ENCODE measurements around the gene TUBGCP6.

DNA sequence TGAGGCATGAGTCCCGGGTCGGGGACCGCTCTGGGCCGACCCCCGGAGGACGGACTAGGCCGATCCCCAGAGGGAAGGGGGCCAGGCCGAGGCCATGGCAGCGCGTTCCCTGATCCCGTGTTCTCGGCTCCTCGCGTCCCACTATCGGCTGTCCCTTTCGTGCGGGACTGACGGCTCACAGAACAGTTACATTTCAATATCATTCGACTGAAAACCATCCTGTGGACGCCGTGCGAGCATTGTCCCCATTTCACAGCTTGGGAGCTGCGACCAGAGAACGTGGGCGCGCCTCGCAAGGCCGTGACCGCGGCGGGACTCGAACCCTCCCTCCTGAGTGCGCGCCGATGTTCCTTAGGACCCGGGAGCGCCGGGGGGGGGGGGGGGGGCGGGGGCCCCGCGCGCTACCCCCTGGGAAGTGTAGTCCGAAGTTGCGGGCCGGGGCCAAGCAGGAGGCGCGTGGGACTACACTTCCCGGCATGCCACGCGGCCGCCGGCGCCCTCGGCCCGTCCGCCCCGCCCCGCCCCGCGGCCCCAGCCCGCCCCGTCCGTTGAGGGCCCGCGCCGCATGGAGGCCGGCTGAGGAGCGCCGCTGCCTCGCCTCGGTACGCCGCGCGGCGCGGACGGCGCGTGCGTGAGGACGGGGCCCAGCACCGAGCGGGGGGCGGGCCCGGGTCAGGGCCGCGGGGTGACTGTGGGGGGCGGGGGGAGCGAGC lies 59.3 kb downstream of the TUBGCP6 start, which contains the start of gene TRABD:
- TF ChIP-seq CREB1 (CRISPR knock-in tag; IDR thresholded peaks at IDR 0.05; ENCODE audit: low read depth) (no peak), JUNB (IDR thresholded peaks at IDR 0.05; ENCODE audit: unreplicated experiment) (no peak), POLR2AphosphoS5 (IDR thresholded peaks at IDR 0.05; ENCODE audit: low read depth) (no peak; the same call in 1 of the 2 replicates), ZNF114 (CRISPR knock-in tag; IDR thresholded peaks at IDR 0.05) (no peak), EZH2 (IDR thresholded peaks at IDR 0.05; ENCODE audit: low read depth, unreplicated experiment) (no peak), STAT1 (IDR thresholded peaks at IDR 0.05; ENCODE audit: unreplicated experiment) (no peak), EZH2phosphoT487 (IDR thresholded peaks at IDR 0.05; ENCODE audit: unreplicated experiment) (no peak), ZNF331 (CRISPR knock-in tag; IDR thresholded peaks at IDR 0.05; ENCODE audit: low read depth) (no peak), ETS1 (IDR thresholded peaks at IDR 0.05) (no peak), NANOG (IDR thresholded peaks at IDR 0.05; ENCODE audit: borderline replicate concordance) (no peak)
- TF ChIP-seq, protein P1, sequence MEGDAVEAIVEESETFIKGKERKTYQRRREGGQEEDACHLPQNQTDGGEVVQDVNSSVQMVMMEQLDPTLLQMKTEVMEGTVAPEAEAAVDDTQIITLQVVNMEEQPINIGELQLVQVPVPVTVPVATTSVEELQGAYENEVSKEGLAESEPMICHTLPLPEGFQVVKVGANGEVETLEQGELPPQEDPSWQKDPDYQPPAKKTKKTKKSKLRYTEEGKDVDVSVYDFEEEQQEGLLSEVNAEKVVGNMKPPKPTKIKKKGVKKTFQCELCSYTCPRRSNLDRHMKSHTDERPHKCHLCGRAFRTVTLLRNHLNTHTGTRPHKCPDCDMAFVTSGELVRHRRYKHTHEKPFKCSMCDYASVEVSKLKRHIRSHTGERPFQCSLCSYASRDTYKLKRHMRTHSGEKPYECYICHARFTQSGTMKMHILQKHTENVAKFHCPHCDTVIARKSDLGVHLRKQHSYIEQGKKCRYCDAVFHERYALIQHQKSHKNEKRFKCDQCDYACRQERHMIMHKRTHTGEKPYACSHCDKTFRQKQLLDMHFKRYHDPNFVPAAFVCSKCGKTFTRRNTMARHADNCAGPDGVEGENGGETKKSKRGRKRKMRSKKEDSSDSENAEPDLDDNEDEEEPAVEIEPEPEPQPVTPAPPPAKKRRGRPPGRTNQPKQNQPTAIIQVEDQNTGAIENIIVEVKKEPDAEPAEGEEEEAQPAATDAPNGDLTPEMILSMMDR (conservative IDR thresholded peaks at IDR 0.05; ENCODE audit: low read depth in 2 of 2) = no peak
- TF ChIP-seq, protein P2, sequence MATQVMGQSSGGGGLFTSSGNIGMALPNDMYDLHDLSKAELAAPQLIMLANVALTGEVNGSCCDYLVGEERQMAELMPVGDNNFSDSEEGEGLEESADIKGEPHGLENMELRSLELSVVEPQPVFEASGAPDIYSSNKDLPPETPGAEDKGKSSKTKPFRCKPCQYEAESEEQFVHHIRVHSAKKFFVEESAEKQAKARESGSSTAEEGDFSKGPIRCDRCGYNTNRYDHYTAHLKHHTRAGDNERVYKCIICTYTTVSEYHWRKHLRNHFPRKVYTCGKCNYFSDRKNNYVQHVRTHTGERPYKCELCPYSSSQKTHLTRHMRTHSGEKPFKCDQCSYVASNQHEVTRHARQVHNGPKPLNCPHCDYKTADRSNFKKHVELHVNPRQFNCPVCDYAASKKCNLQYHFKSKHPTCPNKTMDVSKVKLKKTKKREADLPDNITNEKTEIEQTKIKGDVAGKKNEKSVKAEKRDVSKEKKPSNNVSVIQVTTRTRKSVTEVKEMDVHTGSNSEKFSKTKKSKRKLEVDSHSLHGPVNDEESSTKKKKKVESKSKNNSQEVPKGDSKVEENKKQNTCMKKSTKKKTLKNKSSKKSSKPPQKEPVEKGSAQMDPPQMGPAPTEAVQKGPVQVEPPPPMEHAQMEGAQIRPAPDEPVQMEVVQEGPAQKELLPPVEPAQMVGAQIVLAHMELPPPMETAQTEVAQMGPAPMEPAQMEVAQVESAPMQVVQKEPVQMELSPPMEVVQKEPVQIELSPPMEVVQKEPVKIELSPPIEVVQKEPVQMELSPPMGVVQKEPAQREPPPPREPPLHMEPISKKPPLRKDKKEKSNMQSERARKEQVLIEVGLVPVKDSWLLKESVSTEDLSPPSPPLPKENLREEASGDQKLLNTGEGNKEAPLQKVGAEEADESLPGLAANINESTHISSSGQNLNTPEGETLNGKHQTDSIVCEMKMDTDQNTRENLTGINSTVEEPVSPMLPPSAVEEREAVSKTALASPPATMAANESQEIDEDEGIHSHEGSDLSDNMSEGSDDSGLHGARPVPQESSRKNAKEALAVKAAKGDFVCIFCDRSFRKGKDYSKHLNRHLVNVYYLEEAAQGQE (IDR thresholded peaks at IDR 0.05; ENCODE audit: unreplicated experiment) = no peak
